ENCODE data around the gene CBR3.

GRCh38 chr21:36180963-36181362, 46.1 kb downstream of the CBR3 start:
- TF ChIP-seq TEAD4 (IDR thresholded peaks at IDR 0.05; ENCODE audit: borderline replicate concordance, insufficient read depth) (no peak), CTCF (IDR thresholded peaks at IDR 0.05) (no peak), FOSL2 (IDR thresholded peaks at IDR 0.05; ENCODE audit: borderline replicate concordance, low read depth) (no peak), MXI1 (IDR thresholded peaks at IDR 0.05; ENCODE audit: low read depth, low read length) (no peak), TAF1 (IDR thresholded peaks at IDR 0.05; ENCODE audit: borderline replicate concordance, low read depth, low read length) (no peak), USF1 (IDR thresholded peaks at IDR 0.05; ENCODE audit: borderline replicate concordance, low read depth) (no peak), SMC3 (IDR thresholded peaks at IDR 0.05; ENCODE audit: low read depth, low read length) (no peak), RCOR1 (IDR thresholded peaks at IDR 0.05; ENCODE audit: low read length) (no peak), SIN3A (IDR thresholded peaks at IDR 0.05; ENCODE audit: borderline replicate concordance, low read depth, low read length) (no peak), TCF12 (IDR thresholded peaks at IDR 0.05) (no peak), POLR2AphosphoS5 (IDR thresholded peaks at IDR 0.05; ENCODE audit: low read depth, low read length) (no peak)
- TF ChIP-seq, protein P1, sequence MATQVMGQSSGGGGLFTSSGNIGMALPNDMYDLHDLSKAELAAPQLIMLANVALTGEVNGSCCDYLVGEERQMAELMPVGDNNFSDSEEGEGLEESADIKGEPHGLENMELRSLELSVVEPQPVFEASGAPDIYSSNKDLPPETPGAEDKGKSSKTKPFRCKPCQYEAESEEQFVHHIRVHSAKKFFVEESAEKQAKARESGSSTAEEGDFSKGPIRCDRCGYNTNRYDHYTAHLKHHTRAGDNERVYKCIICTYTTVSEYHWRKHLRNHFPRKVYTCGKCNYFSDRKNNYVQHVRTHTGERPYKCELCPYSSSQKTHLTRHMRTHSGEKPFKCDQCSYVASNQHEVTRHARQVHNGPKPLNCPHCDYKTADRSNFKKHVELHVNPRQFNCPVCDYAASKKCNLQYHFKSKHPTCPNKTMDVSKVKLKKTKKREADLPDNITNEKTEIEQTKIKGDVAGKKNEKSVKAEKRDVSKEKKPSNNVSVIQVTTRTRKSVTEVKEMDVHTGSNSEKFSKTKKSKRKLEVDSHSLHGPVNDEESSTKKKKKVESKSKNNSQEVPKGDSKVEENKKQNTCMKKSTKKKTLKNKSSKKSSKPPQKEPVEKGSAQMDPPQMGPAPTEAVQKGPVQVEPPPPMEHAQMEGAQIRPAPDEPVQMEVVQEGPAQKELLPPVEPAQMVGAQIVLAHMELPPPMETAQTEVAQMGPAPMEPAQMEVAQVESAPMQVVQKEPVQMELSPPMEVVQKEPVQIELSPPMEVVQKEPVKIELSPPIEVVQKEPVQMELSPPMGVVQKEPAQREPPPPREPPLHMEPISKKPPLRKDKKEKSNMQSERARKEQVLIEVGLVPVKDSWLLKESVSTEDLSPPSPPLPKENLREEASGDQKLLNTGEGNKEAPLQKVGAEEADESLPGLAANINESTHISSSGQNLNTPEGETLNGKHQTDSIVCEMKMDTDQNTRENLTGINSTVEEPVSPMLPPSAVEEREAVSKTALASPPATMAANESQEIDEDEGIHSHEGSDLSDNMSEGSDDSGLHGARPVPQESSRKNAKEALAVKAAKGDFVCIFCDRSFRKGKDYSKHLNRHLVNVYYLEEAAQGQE (IDR thresholded peaks at IDR 0.05; ENCODE audit: low read depth, low read length), result no peak

All from SK-N-SH (cell line).